Measurements from ENCODE around the gene SAMD13.
"Not testable (repeated sequence)": the region's sequence is repeated elsewhere in the genome, so short reads cannot be mapped to it uniquely, and the experiment has no call there.

SAMD13 gene

DNA sequence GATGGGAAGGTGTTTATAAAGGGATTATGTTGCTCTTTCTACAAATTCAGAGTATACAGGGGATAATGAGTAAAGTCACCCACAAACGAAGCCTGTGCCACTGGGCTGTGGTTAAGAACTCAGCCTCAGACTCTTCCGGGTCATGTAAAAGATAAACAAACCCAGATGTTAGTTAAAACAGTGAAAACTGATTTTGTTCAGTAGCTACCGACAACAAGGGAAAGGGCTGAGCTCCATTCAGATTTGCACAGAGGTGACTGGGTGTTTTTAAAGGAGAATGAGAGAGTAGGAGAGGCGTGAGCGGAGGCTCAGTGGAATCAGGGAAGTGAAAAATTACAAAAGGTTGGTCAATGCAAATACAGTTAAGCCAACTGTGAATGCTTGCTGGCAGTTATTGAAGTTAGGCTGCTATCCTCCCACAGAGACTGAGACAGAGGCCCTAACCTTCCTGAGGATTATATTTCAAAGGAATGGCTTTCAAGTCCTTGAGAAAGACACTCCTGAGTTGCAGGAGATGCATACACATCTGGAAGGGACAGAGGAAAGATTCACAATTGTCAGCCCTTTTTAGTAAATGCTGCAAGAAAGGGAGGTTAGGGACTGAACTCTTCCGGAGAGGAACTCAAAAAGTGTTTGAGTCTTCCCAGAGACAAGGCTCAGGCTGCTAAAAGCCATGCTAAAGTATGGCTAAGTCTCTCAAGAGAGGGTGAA, 29.9 kb upstream of the SAMD13 start:
- Mint-ChIP-seq H3K27ac (peak overlapping the region; percentile 45), H3K36me3 (ENCODE audit: low read depth) (no peaks in the 10 kb centered on the region), H3K27me3 (ENCODE audit: low read depth) (no peaks in the 10 kb centered on the region), H3K9me3 (no peaks in the 10 kb centered on the region), H3K4me3 (no peak overlapping the region), H3K4me1 (ENCODE audit: low read depth) (peaks cover 5% of the 10 kb centered on the region)

DNA sequence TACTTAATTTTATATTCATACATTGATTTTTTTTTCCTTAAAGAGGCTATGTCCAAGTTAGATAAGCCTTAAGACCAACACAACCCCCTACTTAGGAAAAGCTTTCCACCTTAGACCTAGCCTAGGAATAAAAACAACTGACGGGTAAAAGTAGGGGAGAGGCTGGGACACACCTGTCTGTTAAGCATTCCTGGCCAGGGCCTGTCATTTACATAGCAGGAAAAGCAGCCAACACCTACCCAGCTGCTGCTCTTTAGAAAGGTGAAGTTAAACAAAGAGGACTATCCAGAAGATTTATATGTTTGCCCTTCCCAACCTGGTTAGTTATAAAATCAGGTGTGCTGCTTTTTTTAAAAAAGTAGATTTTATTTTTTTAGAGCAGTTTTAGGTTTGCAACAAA, 29.1 kb upstream of the SAMD13 start:
- H3K4me3 Mint-ChIP-seq, result no peak overlapping the region
- no peak overlapping the region for H3K27ac Mint-ChIP-seq

DNA sequence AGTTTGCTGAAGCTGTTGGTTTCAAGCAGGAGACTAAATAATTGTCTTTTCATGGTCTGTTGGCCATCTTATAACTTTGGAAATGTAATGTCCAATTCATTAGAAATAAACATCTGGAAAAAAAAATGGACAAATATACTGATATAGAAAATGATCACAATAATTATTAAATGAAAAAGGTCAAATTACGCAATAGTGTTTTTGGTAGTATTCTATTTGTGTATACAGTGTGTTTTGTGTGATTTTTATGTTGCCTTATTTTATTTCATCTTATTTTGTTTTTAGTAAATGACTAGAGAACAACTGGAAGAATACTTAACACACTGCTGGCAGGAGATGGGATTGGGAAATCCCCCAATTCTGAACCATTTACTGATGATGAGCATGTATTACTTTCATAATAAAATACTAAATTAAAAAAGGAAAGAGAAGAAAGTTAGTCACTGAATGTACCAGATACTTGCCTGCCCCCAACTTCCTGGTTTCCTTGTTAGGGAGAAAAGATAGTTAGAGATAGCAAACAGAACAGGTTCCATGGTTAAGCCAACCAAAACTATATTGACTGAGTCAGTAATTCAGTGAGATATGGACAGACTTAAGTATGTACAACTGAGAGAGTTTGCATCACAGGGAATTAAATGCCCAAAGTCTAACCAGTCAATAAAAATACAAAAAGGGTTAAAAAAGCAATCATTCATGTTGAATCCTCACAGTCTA, 24.0 kb upstream of the SAMD13 start:
- Mint-ChIP-seq H3K27me3 (ENCODE audit: low read depth) (peaks cover 4% of the 10 kb centered on the region), H3K36me3 (ENCODE audit: low read depth) (no peaks in the 10 kb centered on the region), H3K27ac (no peak overlapping the region)

More for the DNA sequence above, 29.1 kb upstream of the SAMD13 start:
- Mint-ChIP-seq H3K27me3 (ENCODE audit: low read depth) (no peaks in the 10 kb centered on the region), H3K36me3 (ENCODE audit: low read depth) (no peaks in the 10 kb centered on the region), H3K9me3 (no peaks in the 10 kb centered on the region), H3K4me1 (ENCODE audit: low read depth) (peaks cover 5% of the 10 kb centered on the region)

DNA sequence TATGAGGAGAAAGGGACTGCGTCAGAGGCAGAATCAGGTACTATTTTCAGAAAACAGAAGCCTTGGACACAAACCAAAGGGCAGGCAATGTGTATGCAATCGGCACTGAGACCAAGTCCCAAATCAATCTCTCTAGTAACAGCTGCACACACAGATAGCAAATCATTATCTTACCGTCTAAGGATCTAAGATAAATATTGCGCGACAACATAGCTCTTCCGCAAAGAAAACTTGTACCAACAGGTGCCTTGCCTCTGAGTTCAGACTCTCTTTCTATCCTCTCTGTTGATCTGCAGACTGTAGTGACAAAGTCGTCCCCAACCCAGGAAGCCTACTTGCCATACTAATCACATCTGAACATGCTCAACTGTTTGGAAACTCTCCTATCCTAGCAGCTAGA, 22.6 kb upstream of the SAMD13 start:
- Mint-ChIP-seq H3K9me3 (no peaks in the 10 kb centered on the region), H3K4me1 (ENCODE audit: low read depth) (no peaks in the 10 kb centered on the region), H3K27me3 (ENCODE audit: low read depth) (peaks cover 4% of the 10 kb centered on the region), H3K4me3 (no peak overlapping the region), H3K27ac (no peak overlapping the region), H3K36me3 (ENCODE audit: low read depth) (no peaks in the 10 kb centered on the region)

More for the DNA sequence above, 24.0 kb upstream of the SAMD13 start:
- Mint-ChIP-seq H3K9me3 (no peaks in the 10 kb centered on the region), H3K4me3 (no peak overlapping the region), H3K4me1 (ENCODE audit: low read depth) (no peaks in the 10 kb centered on the region)

DNA sequence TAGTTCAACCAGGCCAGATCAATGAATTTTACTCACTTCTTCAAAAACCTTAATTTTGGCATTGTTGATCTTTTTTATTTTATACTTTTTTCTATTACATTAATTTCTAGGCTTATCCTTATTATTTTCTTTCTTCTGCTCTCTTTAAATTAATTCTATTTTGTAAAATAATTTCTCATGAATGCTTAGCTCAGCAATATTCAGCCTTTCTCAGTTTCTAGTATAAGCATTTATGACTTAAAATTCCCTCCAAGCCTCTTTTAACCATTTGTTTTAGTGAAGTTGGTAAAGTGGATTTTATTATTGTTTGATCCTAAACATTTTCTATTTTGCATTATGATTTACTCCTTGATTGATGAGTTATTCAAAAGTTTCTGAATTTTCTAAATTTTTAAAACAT, 20.6 kb upstream of the SAMD13 start:
- Mint-ChIP-seq H3K27me3 (ENCODE audit: low read depth) (peaks cover 8% of the 10 kb centered on the region), H3K4me3 (no peak overlapping the region), H3K36me3 (ENCODE audit: low read depth) (no peaks in the 10 kb centered on the region), H3K27ac (no peak overlapping the region), H3K9me3 (peaks cover 3% of the 10 kb centered on the region), H3K4me1 (ENCODE audit: low read depth) (no peaks in the 10 kb centered on the region)

DNA sequence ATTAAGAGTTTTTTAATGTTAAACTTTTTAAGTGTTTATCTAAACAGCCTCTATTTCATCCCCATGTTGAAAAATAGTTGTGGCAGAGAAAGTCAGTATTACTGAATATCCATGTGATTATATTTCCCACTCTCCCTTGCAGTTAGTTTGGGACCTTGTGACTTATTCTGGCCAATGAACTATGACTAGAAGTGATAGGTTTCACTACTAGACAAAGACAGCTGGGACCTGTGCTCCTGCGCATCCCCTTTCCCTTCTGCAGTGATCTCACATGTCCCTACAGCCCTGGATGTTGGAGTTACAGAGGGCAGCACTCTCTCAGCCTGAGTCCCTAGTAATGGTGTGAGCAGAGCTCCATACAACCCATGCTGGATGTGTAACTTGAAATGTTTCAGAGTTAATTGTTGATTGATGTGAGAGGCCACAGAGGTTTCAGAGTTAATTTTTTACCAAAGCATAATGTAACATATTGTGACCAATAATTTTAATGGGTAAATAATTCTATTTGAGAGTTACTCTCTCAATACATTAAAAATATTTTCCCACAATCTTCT, 18.7 kb upstream of the SAMD13 start:
- Mint-ChIP-seq H3K27ac (no peak overlapping the region), H3K9me3 (peaks cover 19% of the 10 kb centered on the region), H3K4me3 (no peak overlapping the region), H3K27me3 (ENCODE audit: low read depth) (peaks cover 14% of the 10 kb centered on the region), H3K4me1 (ENCODE audit: low read depth) (no peaks in the 10 kb centered on the region), H3K36me3 (ENCODE audit: low read depth) (peaks cover 4% of the 10 kb centered on the region)

DNA sequence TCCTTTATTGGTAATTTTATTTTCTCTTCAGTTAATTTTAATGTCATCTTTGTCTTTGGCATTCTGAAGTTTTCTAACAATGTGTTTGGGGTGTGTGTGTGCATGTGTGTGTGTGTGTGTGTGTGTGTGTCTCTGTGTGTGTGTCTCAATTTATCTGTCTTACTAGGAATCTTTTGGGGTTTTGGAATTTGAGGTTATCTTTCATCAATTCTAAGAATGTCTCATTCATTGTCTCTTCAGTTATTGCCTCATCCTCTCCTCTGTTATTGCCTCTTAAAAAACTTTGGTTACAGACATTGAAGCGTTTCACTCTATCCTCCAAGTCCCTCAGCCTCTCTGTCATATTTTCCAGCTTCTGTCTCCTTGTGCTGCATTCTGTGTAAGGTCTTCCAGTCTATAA, 18.1 kb upstream of the SAMD13 start:
- no peak overlapping the region for H3K27ac Mint-ChIP-seq
- H3K4me3 Mint-ChIP-seq, result no peak overlapping the region
- peaks cover 14% of the 10 kb centered on the region for H3K27me3 Mint-ChIP-seq (ENCODE audit: low read depth)
- H3K9me3 Mint-ChIP-seq, result peaks cover 20% of the 10 kb centered on the region
- no peaks in the 10 kb centered on the region for H3K4me1 Mint-ChIP-seq (ENCODE audit: low read depth)
- peaks cover 4% of the 10 kb centered on the region for H3K36me3 Mint-ChIP-seq (ENCODE audit: low read depth)

DNA sequence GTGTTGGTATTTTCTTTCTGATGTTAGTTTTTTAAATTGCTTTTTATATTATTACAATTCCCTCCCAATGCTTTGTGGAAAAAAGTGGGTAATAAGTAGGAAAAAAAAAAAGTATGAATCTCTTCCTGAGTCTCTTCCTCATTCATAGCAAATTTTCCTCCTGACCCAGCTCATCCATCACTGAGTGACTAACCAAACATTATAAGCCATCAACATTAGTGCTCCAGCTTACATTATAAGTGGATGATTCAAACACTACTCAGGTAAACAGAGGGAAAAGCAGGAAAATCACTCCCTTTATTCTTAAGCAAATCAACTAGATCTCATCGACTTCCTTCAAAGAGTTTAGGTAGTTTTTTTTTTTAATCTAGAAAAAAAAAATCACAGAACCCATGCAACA, 15.4 kb upstream of the SAMD13 start:
- no peaks in the 10 kb centered on the region for H3K4me1 Mint-ChIP-seq (ENCODE audit: low read depth)
- H3K9me3 Mint-ChIP-seq, result peaks cover 27% of the 10 kb centered on the region
- peaks cover 4% of the 10 kb centered on the region for H3K36me3 Mint-ChIP-seq (ENCODE audit: low read depth)
- H3K4me3 Mint-ChIP-seq, result no peak overlapping the region
- peaks cover 10% of the 10 kb centered on the region for H3K27me3 Mint-ChIP-seq (ENCODE audit: low read depth)
- H3K27ac Mint-ChIP-seq, result no peak overlapping the region

DNA sequence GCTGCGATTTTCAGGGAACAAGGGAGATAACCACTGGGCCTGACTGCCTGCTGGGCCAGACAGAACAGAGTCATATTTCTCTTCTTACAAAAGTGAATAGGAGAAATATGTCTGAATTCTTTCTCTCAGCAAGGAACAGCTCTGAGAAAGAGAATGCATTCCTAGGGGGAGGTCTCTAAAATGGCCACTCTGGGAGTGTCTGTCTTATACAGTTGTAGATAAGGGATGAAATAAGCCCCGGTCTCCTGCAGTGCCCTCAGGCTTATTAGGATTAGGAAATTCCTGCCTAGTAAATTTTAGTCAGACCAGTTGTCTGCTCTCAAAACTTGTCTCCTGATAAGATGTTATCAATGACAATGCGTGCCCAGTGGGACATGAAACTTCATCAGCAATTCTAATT, 14.1 kb upstream of the SAMD13 start:
- not testable (repeated sequence) for H3K36me3 Mint-ChIP-seq (ENCODE audit: low read depth); H3K27ac Mint-ChIP-seq; H3K4me1 Mint-ChIP-seq (ENCODE audit: low read depth); H3K4me3 Mint-ChIP-seq
- peaks cover 14% of the 10 kb centered on the region for H3K27me3 Mint-ChIP-seq (ENCODE audit: low read depth)
- H3K9me3 Mint-ChIP-seq, result peaks cover 27% of the 10 kb centered on the region

DNA sequence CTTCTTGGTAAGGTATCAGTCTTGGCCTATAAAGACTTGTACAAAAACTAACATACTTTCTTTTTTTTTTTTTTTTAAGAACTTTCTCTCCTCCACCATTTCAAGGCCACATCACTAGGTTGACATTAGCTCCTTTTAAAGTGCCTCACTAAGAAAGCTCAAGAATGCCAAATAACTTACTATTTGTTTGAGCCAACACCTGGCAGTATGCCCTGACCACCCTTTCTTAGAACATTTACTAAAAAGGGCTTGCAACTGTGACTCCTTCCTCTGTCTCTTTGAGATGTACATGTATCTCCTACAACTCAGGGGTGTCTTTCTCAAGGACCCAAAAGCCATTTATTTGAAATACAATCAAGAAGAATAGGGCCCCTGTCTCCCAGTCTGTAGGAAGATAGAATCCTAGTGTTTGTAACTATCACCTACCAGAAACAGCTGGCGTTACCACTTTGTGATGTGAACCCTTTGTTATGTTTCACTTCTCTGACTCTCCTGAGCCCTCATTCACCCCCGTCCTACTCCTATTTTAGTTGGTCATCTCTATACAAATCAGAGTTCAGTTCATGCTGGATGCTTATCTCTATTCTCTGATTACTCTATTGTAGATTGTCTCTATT, 12.2 kb upstream of the SAMD13 start:
- Mint-ChIP-seq H3K9me3 (peaks cover 27% of the 10 kb centered on the region), H3K4me3 (no peak overlapping the region), H3K36me3 (ENCODE audit: low read depth) (peaks cover 4% of the 10 kb centered on the region), H3K4me1 (ENCODE audit: low read depth) (no peaks in the 10 kb centered on the region), H3K27ac (no peak overlapping the region), H3K27me3 (ENCODE audit: low read depth) (peaks cover 14% of the 10 kb centered on the region)

DNA sequence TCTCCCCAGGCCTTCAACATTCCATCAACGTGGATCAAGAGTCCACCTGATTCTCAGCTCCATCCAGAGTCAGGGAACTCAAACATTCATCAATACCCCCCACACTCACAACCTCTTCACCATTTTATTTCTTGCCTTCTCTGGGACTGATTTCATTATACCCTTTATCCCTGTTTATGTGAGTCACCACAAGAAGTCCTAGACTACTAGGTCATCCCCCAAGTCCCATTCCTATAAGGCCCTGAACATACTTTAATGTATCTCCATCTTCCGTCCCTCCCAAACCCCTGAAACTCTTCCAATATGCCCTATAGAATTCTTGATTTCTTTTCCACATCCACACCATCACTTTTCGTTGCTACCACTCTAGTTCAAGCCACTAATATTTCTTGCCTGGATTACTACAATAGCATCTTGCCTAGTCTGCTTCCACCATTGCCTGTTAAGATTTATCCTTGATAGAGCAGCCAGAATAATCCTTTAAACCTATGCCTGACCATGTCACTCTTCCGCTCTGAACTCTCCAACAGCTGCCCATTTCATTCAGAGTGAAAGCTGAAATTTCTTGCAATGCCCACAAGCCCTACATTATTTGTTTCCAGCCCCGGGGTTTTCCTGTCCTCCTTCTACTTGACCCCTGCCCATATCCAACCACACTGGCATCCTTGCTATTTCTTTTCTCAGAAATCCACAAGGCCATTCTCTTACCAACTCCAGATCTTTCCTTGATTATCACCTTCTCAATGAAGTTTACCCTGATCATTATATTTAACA, 9.4 kb upstream of the SAMD13 start:
- Mint-ChIP-seq H3K4me3 (no peak overlapping the region), H3K27ac (no peak overlapping the region), H3K4me1 (ENCODE audit: low read depth) (no peaks in the 10 kb centered on the region), H3K27me3 (ENCODE audit: low read depth) (peaks cover 6% of the 10 kb centered on the region), H3K9me3 (peaks cover 19% of the 10 kb centered on the region), H3K36me3 (ENCODE audit: low read depth) (peaks cover 2% of the 10 kb centered on the region)

DNA sequence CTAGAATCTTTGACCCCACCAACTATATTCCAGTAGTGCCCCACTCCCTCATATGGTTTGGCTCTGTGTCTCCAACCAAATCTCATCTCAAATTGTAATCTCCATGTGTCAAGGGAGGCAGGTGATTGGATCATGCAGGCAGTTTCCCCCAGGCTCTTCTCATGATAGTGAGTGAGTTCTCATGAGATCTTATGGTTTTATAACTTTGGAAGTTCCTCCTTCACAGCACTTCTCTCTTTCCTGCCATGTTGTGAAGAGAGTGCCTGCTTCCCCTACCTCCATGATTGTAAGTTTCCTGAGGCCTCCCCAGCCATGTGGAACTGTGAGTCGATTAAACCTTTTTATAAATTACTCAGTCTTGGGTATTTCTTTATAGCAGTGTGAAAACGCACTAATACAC, 7.7 kb upstream of the SAMD13 start:
- Mint-ChIP-seq H3K4me1 (ENCODE audit: low read depth) (peaks cover 5% of the 10 kb centered on the region), H3K27me3 (ENCODE audit: low read depth) (peaks cover 4% of the 10 kb centered on the region), H3K4me3 (no peak overlapping the region), H3K27ac (no peak overlapping the region), H3K36me3 (ENCODE audit: low read depth) (no peaks in the 10 kb centered on the region), H3K9me3 (peaks cover 10% of the 10 kb centered on the region)

DNA sequence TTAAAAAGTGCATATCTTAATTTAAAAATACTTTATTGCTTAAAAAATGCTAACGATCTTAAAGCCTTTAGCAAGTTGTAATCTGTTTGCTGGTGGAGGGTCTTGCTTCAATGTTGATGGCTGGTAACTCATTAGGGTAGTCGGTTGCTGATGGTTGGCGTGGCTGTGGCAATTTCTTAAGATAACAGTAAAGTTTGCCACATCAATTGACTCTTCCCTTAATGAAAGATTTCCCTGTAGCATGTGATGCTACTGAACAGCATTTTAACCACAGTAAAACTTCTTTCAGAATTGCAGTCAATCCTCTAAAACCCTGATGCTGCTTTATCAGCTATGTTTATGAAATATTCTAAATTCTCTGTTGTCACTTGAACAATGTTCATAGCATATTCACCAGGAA, 6.8 kb upstream of the SAMD13 start:
- Mint-ChIP-seq H3K27me3 (ENCODE audit: low read depth) (peaks cover 7% of the 10 kb centered on the region), H3K9me3 (peaks cover 3% of the 10 kb centered on the region), H3K4me1 (ENCODE audit: low read depth) (peaks cover 11% of the 10 kb centered on the region), H3K4me3 (no peak overlapping the region), H3K27ac (no peak overlapping the region), H3K36me3 (ENCODE audit: low read depth) (no peaks in the 10 kb centered on the region)

DNA sequence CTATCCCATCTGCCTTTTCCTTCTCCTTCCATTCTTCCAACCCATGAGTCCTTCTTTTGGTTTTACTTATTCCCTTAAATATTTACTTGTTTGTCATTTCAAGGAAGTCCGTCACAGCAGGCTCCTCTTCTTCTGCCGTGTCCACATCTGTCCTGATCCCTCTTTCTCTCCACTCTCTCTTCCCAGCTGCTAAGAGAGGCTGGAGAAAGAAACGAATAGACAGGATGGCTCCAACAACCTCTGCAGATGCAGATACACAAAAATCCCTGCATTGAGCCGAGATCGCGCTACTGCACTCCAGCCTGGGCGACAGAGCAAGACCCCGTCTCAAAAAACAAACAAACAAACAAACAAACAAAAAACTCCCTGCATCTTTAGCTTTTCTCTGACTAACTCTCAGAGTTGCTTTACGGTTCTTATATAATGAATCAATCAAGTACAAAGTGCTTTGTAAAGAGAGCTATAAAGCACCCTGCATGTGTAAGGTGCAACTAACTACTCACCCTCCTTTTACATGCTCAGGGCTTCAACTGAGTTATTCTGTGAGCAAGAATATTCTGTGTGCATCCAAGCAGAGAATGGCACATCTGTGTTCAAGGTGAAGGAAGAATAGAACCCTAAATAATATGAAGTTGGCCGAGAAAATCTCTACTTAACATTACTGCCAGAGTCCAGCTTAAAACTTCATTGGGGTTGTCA, 3.8 kb upstream of the SAMD13 start:
- H3K4me1 Mint-ChIP-seq (ENCODE audit: low read depth), result peaks cover 26% of the 10 kb centered on the region
- peak overlapping the region; percentile 90 for H3K4me3 Mint-ChIP-seq
- peaks cover 3% of the 10 kb centered on the region for H3K9me3 Mint-ChIP-seq
- H3K27ac Mint-ChIP-seq, result peak overlapping the region; percentile 53
- peaks cover 6% of the 10 kb centered on the region for H3K27me3 Mint-ChIP-seq (ENCODE audit: low read depth)
- H3K36me3 Mint-ChIP-seq (ENCODE audit: low read depth), result no peaks in the 10 kb centered on the region
